SK-N-SH (cell line): ENCODE data around the gene PCDH17.

Source experiments
- EP300 ChIP-seq, 2 experiments: IDR thresholded peaks; 2 replicates each; pipeline versions ENCODE4 v1.4.0 to v1.6.1; 2012; ENCODE audit warnings: borderline replicate concordance in 1 of 2, low read depth in 1 of 2, low read length in 1 of 2
- JUND ChIP-seq: IDR thresholded peaks from 2 replicates; pipeline ENCODE4 v1.4.0; 2012
- PBX3 ChIP-seq: IDR thresholded peaks from 2 replicates; pipeline ENCODE4; 2012
- POLR2AphosphoS5 ChIP-seq: IDR thresholded peaks from 2 replicates; pipeline ENCODE4 v1.6.1; 2012; ENCODE audit warnings: low read depth, low read length
- RCOR1 ChIP-seq: fragments of 150-350 bp; IDR thresholded peaks from 2 replicates; pipeline ENCODE4 v1.6.1; 2017; ENCODE audit warnings: antibody characterized with exemption, low read length
- RFX5 ChIP-seq: IDR thresholded peaks from 2 replicates; pipeline ENCODE4 v1.6.1; 2012; ENCODE audit warnings: mild to moderate bottlenecking, improper control_type of control experiment, low read length
- RXRA ChIP-seq: IDR thresholded peaks from 2 replicates; pipeline ENCODE4 v1.4.0; 2012; ENCODE audit warnings: low read depth, mild to moderate bottlenecking, borderline replicate concordance
- SIN3A ChIP-seq: IDR thresholded peaks from 2 replicates; pipeline ENCODE4 v1.6.1; 2012; ENCODE audit warnings: low read depth, mild to moderate bottlenecking, low read length, moderate library complexity, borderline replicate concordance

GRCh38 chr13:57640607-57641006, 9.1 kb downstream of the PCDH17 start:
- TF ChIP-seq PBX3 = no peak
- no peak for TF ChIP-seq RFX5
- TF ChIP-seq JUND = no peak
- no peak for TF ChIP-seq POLR2AphosphoS5
- no peak for TF ChIP-seq RXRA
- no peak for TF ChIP-seq RCOR1
- TF ChIP-seq SIN3A = no peak
- TF ChIP-seq EP300 (IDR thresholded peaks at IDR 0.05; ENCODE audit: borderline replicate concordance in 1 of 2, low read depth in 1 of 2, low read length in 1 of 2) = no peak
